Breast epithelium (tissue), 3 donors: Measurements from ENCODE around the gene SLC27A1.

Experiments
- POLR2A ChIP-seq: fragments of 450-650 bp; IDR thresholded peaks from one replicate; pipeline ENCODE4 v1.6.1; 2016; ENCODE audit warnings: antibody characterized with exemption, mild to moderate bottlenecking, moderate library complexity
- POLR2AphosphoS5 ChIP-seq, 3 donors: sonication (generic); formaldehyde crosslinking; IDR thresholded peaks; one replicate each; pipeline ENCODE4 v1.6.1; 2017; ENCODE audit warnings: antibody characterized with exemption in 3 of 3
- TF ChIP-seq, protein P1 (sequence below), 3 donors: fragments of 450-650 bp; IDR thresholded peaks; one replicate each; pipeline ENCODE4 v1.5.1; 2016 to 2017; ENCODE audit warnings: antibody characterized with exemption in 3 of 3, mild to moderate bottlenecking in 3 of 3, moderate library complexity in 3 of 3

DNA sequence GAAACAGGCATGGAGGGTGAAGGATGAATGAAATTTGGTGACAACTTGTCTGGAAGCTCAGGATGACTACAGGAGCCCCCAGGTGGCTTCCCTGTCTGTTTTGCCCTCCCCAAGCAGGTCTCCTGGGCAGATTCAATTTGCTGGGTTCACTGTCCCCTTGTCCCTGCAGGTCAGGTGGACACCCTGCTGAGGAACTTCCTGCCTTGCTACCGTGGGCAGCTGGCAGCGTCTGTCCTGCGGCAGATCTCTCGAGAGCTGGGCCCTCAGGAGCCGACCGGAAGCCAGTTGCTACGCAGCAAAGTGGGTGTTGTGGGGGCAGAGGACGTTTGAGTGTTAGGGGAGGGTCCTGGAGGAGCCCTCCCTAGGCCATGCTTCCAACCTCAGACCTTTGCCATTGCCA is 60.3 kb downstream of the SLC27A1 start:
- TF ChIP-seq, protein P1, sequence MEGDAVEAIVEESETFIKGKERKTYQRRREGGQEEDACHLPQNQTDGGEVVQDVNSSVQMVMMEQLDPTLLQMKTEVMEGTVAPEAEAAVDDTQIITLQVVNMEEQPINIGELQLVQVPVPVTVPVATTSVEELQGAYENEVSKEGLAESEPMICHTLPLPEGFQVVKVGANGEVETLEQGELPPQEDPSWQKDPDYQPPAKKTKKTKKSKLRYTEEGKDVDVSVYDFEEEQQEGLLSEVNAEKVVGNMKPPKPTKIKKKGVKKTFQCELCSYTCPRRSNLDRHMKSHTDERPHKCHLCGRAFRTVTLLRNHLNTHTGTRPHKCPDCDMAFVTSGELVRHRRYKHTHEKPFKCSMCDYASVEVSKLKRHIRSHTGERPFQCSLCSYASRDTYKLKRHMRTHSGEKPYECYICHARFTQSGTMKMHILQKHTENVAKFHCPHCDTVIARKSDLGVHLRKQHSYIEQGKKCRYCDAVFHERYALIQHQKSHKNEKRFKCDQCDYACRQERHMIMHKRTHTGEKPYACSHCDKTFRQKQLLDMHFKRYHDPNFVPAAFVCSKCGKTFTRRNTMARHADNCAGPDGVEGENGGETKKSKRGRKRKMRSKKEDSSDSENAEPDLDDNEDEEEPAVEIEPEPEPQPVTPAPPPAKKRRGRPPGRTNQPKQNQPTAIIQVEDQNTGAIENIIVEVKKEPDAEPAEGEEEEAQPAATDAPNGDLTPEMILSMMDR (IDR thresholded peaks at IDR 0.05) = no peak
- TF ChIP-seq POLR2A (no peak), POLR2AphosphoS5 (IDR thresholded peaks at IDR 0.05) (no peak)
